ENCODE results near the gene UBE3B.

GRCh38 chr12:109477963-109478315 lies 505 bp downstream of the UBE3B start:
- no peak for TF ChIP-seq CTCF (IDR thresholded peaks at IDR 0.05; ENCODE audit: low read depth, low read length, poor library complexity, severe bottlenecking)
- TF ChIP-seq EZH2phosphoT487 (IDR thresholded peaks at IDR 0.05; ENCODE audit: borderline replicate concordance, low read length), result no peak

All from DOHH2 (cell line).